Prostate gland (tissue), 2 donors: Measurements from ENCODE around the gene PDZRN3.

Experiments
- POLR2AphosphoS5 ChIP-seq: sonication (generic); formaldehyde crosslinking; IDR thresholded peaks from one replicate; pipeline ENCODE4 v1.6.1; 2017; ENCODE audit warnings: antibody characterized with exemption
- TF ChIP-seq, protein P1 (sequence below), 4 experiments: fragments of 200-600 bp in 2 of 4; fragments of 450-650 bp in 2 of 4; sonication (generic) in 2 of 4; IDR thresholded peaks; 1 replicate in 3 of 4; 2 replicates in 1 of 4; pipeline ENCODE4 v1.5.1; 2016 to 2019; ENCODE audit warnings: antibody characterized with exemption in 4 of 4, mild to moderate bottlenecking in 2 of 4, moderate library complexity in 2 of 4

GRCh38 chr3:73521734-73522336 is 102.9 kb downstream of the PDZRN3 start:
- TF ChIP-seq, protein P1, sequence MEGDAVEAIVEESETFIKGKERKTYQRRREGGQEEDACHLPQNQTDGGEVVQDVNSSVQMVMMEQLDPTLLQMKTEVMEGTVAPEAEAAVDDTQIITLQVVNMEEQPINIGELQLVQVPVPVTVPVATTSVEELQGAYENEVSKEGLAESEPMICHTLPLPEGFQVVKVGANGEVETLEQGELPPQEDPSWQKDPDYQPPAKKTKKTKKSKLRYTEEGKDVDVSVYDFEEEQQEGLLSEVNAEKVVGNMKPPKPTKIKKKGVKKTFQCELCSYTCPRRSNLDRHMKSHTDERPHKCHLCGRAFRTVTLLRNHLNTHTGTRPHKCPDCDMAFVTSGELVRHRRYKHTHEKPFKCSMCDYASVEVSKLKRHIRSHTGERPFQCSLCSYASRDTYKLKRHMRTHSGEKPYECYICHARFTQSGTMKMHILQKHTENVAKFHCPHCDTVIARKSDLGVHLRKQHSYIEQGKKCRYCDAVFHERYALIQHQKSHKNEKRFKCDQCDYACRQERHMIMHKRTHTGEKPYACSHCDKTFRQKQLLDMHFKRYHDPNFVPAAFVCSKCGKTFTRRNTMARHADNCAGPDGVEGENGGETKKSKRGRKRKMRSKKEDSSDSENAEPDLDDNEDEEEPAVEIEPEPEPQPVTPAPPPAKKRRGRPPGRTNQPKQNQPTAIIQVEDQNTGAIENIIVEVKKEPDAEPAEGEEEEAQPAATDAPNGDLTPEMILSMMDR (IDR thresholded peaks at IDR 0.05) = no peak
- TF ChIP-seq POLR2AphosphoS5 = peak; percentile 60
